Stimulated activated CD8-positive, alpha-beta memory T cell treated with anti-CD3 and anti-CD28 coated beads, Interleukin-7, amount 100 ng/mL, for 1 hour (primary cell): Measurements from ENCODE around the gene PNPLA8.
"Not testable (repeated sequence)": the region's sequence is repeated elsewhere in the genome, so short reads cannot be mapped to it uniquely, and the experiment has no call there.

Experiments used
- DNase-seq, 2 donors: peaks; one replicate each; pipeline ENCODE4 v3.0.0-alpha.2; 2020; ENCODE audit warnings: low read depth in 2 of 2

The PNPLA8 gene

DNA sequence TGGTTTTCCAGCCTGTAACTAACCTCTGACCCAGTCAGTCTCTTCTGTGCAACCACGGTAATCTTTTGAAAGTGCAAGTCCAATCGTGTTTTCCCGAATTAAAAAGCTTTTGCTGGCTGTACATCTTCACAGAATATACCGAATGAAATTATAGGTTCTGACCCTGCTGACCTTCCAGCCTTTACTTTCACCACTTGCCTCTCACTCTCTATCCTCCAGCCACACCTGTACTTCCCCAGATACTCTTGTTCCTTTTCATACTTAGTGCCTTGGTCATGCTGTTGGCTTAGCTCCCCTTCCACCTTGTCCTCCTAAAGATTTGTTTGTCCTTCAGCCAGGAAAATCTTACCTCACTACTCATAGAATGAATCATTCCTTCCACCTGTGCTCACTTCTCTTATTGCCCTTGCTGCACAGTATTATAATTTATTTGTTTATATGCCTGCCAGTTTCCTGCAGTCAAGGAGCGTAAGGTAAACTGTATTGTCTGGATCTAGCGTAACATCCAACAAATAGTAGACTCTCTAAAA is 2.3 kb upstream of the PNPLA8 start:
- no peak for DNase-seq

DNA sequence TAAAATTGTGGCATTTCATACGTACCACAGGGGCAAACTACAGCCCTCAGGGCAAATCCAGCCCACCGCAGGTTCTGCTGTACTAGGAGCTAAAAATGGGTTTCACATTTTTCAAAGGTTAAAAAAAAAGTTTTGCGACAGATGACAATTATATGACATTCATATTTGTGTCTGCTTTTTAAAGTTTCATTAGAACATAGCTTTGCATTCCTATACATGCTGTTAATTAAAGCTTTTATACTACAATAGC is 758 bp upstream of the PNPLA8 start:
- DNase-seq: no peak

DNA sequence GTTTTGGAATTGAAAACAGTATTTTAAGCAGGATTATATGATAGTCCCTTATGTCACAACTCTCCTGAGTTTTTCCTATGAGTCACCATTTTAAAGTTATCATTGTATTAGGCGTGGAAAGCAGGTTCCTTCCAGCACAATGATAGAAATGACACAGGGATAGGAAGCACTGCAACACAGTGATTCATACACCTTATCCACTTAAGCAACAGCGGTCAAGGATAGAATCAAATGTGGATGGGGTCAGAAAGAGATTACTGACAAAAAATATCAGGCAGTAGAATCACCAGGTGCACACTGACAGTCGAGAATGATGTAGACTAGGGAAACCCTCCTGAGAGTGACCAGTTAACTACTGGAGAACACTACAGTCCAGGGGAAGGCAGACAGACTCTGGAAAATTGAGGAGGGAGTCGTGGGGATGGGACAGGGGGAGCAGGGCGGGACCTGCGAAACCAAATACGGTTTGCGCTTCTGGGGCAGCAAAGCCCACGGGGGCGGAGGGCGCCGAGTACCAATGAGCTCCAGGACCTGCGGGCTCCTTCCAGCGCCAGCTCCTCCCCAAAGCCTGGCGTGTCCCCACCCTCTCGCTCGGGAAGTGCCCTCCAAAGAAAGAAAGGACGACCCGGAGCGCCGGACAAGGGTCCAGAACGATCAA is 479 bp downstream of the PNPLA8 start:
- DNase-seq: no peak

DNA sequence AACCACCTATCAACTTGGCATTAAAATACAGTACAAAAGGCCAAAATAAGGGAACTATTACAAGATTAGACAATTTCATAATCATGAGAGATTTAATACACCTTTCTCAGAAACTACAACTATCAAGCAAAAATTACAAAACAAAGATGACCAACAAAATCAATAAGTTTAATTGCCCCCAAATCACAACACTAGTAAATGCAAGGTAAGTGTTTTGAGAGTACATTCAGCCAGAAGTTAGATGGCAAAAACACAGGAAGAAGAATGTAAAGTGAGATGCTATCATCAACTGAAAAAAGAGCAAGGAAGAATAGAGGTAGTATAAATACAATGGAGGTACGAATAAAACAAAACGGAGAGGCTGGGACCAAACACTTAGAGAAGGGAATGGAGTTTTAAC is 3.2 kb downstream of the PNPLA8 start:
- no peak for DNase-seq

DNA sequence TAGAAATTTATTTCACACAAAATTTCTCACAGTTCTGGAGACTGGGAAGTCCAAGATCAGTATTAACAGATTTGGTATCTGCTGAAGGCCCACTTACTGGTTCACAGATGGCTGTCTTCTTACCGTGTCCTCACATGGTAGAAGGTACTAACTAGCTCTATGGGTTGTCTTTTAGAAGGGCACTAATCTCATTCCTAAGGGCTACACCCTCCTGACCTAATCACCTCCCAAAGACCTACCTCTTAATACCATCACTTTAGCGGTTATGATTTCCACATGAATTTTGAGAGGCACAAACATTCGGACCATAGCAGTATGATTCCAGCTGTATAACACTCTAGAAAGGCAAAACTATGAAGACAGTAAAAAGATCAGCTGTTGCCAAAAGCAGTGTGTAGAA is 8.0 kb downstream of the PNPLA8 start:
- DNase-seq: no peak

DNA sequence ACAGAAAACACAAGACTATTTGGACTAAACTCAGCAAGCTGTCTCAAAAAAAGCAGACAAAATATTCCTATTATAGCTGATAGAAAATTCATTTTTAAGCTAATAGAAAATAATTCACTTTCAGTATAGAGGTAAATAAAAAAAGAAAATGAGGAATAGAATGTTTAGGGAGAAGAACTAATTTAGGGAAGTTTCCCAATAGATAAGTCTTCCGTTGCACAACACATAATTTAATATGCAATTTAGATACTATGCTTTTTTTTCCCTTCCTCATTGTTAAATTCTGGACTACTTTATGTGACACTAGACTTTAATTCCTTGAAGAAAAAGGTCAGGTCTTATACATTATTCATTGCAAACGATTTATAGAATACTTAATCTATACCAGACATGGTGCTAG is 10.3 kb downstream of the PNPLA8 start:
- DNase-seq: no peak

DNA sequence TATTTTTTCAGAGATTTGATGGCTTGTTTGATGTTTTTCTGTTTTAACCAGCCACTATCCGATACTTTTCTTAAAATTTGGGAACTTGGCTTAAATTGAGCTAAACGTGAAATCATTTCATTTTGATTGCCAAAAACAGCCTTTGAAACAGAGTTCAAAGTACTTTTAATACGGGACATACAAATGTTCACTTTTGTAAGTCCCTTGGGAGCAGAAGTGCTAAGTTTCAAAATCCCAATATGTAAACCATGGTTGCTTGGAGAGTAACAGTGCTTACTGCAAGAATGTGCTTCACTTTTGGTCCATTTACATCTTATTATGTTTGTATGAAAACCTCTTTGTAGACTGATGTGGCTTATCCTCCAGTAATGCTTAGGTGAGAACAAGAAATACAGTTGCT is 10.9 kb downstream of the PNPLA8 start:
- DNase-seq: no peak

DNA sequence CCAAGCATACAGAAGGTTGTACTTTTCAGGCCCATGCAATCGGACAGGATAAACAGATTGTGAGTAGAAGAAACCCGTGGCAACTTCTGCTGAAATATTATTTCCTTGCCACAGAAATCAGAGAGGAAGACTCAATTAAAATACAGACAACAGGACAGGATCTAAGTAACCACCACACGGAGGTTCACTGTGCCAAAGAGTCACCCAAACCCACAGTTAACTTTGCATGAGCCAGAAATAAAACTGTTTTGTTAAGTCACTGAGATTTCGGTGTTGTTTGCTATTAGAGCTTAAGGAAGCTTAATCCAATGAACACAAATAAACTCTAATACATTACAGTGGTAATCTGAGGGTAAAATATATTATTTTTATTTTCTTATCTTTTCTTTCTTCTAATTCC is 14.0 kb downstream of the PNPLA8 start:
- no peak for DNase-seq

DNA sequence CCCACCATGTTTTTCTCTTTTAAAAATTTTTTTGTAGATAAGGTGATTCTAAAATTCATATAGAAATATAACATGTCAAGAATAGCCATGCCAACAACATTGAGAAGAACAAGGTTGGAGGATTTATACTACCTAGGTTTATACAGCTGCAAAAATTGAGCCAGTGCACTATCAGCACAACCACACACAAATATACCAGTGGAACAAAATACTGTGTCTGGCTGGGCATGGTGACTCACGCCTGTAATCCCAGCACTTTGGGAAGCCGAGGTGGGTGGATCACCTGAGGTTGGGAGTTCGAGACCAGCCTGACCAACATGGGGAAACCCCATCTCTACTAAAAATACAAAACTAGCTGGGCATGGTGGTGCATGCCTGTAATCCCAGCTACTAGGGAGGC is 21.4 kb downstream of the PNPLA8 start:
- DNase-seq: not testable (repeated sequence)

DNA sequence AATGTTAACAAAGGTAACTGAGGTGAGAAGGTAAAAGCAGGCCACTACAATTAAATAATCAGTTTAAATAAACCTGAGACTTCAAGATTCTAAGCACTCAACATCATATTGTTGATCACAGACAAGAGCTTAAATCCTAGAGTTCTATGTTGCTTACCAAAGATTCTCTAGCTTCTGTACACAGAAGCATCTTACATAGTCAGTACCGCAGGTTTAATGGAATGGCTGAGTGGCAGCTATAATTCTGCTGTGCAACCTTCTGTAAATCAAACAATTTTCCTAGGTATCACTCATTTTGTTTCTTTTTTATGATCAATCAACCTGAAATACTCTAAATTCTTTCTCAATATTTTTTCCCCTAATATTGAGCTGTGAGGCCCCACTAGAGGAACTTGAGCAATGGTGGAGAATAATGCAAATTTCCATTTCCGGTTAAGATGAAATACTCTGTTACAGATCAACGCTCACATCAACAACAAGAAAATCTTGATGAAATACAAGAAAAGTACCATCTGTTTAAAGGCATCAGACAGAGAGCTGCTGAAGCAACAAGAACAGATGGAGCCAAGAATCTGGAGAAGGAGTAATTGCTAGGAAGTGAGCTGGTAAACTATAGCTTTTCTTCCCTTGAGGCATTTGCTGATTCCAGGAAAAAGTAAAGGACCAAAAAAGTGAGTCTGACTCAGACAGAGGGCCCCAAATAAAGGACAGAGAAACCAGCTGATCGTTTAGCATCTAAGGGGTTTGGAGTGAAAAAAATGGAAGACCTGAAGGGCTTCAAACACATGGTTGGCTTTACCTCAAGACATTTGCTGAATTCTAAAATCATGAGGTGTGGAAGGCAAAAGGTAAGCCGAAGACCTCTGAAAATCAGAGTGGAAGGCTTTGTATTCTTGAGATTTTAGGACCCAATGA is 22.6 kb downstream of the PNPLA8 start:
- no peak for DNase-seq

DNA sequence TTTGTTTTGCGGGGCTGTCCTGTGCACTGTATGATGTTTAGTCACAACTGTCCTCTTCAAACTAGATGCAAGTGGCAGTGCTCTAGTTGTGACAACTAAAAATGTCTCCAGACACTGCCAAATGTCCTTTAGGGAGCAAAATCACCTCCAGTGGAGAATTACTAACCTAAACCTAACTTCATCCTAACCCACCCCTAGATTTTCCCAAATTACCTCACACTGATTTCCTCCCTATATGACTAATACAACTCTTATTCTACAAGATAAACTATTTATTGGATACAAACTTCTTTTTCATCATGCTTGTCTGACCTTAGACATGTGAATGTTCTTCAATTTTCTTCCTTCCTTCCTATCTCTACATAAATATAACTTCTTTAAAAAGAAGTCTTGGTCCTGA is 26.4 kb downstream of the PNPLA8 start:
- DNase-seq: no peak

DNA sequence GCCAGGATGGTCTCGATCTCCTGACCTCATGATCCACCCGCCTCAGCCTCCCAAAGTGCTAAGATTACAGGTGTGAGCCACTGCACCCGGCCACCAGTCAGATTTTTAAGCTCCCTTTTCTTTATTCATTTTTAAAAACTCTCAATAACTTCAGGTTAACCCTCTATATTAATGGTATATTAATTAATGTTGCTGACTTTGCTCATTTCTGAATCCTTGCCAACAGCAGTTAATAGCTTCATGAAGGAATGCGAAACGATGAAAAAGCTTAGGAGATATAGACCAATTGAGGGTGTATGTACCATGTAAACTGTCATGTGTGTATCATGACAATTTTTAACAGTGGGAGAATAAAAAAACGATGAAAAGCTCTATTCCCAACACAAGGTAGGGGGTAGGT is 27.5 kb downstream of the PNPLA8 start:
- no peak for DNase-seq

DNA sequence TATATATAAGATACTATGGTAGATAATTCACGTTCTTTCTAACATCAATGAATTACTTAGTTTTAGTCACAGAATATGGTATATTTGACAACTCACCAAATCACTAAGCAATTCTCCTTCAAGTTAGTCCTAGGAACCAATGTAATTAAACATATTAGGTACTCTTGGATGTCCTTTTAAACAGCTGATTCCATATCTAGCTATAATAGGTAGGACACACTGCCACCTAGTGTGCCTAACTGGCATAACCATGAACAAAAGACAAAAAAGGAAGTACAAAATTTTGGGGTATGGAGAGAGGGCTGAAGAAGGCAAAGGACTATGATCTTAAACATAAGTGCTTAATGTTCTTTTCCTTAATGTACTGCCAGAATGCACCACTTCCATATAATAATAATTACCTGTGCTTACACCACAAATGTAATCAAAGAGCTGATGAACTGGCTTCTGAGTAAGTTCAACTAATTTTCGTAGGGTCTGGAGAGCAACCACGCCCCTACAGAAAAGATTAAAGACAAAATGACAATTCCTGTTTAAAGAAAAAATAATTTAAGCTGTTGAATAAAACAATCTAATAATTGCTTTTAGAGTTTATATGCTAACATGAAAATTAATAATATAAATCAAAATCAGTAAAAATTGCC is 28.7 kb downstream of the PNPLA8 start:
- peak in 1 of 2 donors; percentile 12 for DNase-seq

DNA sequence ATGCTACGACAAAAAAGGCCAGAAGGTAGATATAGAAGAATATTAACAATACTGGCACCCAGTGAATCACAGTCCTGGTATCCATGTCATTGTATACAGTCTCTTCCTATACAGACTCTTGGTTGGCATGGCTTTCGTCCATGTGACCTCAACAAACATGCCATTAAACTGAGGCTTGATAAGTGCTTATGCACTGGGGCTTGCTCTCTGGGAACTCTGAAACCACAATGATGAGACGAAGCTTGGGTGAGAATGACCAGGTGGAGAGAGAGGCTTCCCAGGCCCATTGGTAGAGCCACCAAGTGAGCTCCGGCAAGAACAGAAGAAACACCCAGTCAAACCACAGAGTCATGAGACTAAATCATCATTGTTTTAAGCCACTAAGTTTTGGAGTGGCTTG is 33.2 kb downstream of the PNPLA8 start:
- no peak for DNase-seq

DNA sequence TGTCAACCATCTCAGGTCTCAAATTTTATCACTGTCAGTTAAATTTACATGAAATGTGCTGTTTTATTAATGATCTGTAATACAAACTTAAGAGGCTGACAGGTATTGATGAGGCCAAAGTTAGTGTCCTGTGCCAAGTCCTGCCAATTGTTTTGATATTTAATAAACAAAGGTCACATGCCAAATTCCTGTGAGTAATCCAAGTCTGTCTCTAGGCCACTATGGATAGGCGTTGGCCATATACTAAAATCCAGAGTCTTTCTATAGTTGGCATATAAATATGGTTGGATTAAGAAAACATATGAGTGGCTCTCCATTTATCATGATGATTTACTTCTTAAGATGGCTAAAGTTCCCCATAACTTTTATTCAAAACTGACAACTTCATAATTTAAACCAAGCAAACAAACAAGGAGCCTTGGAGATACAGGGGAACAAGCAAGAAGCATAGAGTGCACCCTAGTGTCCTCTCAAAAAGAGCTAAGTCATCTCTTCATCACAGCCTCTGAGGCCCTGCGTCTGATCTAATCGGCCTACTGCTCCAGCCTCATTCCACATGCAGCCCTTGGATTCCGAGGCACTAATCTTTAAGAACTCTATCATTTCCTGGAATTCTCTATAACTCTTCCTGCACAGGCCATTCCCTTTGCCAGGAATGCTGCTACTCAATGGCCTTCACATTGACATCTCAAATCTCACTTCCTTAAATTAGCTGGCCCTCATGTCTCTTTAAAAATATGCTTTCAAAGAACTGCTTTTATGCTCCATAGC is 37.0 kb downstream of the PNPLA8 start:
- no peak for DNase-seq

DNA sequence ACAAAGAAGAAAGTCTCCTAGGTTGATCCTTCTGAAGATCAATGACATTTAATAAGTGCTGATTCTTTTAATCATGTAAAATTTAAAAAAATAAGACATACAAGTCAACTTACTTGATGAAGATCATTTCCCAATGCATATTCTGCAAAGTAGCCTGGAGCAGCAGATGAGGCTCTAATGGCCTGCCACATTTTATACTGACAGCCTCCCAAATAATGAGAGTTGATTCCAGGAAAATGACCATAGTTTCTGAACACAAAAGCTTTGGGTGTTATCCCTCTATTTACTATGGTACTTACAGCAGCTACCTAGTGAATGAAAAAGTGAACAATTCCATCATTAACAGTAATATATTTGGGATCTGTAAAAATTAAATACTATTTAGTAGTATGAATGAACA is 38.3 kb downstream of the PNPLA8 start:
- DNase-seq: no peak

DNA sequence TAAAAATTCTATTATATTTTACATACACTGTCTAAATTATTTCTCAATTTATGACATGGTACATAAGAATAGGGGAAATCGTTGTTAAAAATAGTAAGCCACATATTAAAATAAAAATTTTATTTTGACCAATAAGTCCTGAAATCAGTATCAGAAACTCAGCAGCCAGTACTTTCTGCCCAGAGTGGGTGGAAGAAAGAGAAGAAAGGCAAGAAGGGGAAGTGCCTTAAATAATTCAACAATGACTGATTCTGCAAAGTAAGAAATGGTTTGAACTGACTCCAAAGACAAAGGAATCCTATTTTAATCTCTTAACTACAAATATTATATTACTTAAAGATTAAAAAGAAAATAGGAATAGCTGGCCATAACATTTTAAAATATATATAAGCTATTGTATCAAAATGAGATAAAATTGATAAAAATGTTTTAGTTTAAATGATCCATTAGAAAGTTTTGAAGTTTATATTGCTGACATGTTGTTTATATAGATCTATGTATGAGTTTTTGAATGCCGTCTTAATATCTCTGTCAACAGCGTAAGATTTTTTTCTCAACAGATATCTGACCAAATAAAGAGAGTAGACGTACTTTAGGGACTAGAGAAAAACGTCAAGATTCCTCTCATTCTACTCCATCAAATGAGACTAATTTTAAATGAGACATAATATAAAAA is 39.5 kb downstream of the PNPLA8 start:
- DNase-seq: no peak

DNA sequence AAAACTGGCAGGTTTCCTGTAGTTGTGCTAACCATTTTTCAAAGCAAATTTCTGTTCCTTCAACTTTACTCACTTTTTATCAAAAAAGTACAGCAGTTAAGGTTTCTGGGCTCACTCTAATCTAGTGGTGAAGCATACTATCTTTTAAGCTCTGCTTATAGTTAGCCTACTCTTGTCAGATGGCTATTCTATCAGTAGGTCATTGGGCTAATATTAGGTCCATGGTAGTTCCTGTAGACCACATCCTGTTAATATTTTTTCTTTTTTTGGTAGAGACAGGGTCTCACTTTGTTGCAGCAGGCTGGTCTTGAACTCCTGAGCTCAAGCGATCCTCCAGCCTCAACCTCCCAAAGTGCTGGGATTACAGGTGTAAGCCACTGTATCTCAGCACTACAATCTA is 41.8 kb downstream of the PNPLA8 start:
- no peak for DNase-seq

DNA sequence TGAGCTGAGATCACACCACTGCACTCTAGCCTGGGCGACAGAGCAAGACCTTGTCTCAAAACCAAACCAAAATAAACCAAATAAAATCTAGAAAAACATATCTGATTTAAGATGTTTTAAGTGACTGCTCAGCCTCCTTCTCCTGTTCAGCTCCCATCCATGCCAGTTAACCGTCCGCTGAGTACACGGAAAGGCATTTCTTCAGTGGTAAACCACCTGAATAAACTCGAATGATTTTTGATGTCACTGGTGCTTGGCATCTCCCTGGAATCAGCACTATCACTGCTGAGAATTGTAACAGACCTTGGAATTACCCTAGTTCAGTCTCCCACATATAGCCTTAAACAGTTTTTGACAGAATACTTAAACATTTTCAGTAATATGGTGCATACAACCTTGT is 45.6 kb downstream of the PNPLA8 start:
- DNase-seq: no peak

DNA sequence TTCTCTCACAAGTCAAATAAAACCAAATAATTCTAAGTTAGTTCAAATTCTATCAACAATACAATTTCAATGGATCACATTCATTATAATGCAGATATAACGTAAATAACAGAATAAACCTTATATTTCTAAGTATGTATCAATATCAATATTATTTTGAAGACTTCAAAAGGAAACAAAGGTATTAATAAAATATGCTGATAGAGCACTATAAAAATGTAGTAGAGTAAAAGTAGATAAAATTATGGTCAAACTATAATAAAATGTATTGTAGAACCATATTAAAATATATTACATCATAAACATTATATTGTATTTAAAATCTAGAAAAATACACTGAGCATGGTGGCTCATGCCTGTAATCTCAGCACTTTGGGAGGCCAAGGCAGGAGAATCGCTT is 46.2 kb downstream of the PNPLA8 start:
- DNase-seq: no peak

DNA sequence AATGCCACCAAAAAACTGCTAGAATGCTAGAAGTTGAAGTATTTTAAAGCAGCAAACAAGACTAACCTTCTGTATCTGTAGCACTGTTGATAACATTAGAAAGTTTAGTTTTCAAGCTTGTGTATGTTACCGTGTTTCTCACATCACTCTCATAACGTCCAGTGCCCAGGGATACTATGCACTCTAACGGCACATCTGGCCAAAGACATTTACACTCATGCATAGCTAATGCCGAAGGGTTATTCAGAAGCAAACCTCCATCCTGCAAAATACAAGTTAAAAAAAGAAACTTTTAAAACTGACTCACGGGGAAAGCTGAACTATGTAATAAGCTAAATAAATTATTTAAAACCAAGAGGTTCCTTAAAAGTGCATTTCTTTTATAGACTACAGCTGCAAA is 46.8 kb downstream of the PNPLA8 start:
- DNase-seq: no peak

DNA sequence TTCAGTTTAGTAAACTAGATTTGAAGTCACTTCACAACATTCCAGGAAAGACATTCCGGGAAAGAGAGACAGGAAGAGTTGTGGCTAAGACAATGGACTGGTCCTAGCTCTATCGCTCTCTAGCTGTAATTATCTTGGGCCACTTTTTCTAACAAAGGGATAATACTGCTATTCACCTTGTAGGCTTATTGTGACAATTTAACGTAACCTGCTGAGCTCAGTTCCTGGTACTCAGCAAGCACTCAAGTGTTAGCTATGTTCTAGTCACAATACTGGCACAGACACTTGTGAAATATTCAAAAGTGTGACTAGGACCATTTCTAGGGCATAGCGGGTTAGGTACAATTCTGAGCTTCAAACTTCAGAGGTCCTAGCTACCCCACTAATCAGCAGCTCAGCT is 57.7 kb downstream of the PNPLA8 start:
- DNase-seq: no peak
